Gastroesophageal sphincter (tissue), 4 donors: Measurements from ENCODE around the gene GPR180. TPM values are rescaled to one million over a fixed set of nuclear protein-coding genes. Genes with fewer than 3 reads are reported as not detected.

Source experiments
- ATAC-seq: fragments of 150-250 bp; one replicate; pipeline ENCODE4 v1.9.1; 2016; ENCODE audit warnings: mild to moderate bottlenecking, moderate library complexity
- H3K27ac ChIP-seq, 4 donors: fragments of 200-600 bp; sonication (generic) in 3 of 4; 1 replicate in 3 of 4; 2 replicates in 1 of 4; pipeline ENCODE4 v1.5.1; 2016 to 2019
- H3K27me3 ChIP-seq: fragments of 200-600 bp; sonication (generic); one replicate; pipeline ENCODE4 v1.5.1; 2019
- H3K36me3 ChIP-seq, 2 donors: fragments of 200-600 bp; sonication (generic); one replicate each; pipeline ENCODE4 v1.5.1; 2019; ENCODE audit warnings: control low read depth in 1 of 2
- H3K4me1 ChIP-seq, 3 donors: fragments of 200-600 bp; sonication (generic); 1 replicate in 2 of 3; 2 replicates in 1 of 3; pipeline ENCODE4 v1.5.1; 2016 to 2019; ENCODE audit warnings: control low read depth in 2 of 3
- H3K4me3 ChIP-seq, 2 donors: fragments of 200-600 bp; sonication (generic); one replicate each; pipeline ENCODE4 v1.5.1; 2019; ENCODE audit warnings: mild to moderate bottlenecking in 1 of 2, moderate library complexity in 1 of 2
- H3K9me3 ChIP-seq, 3 donors: fragments of 200-600 bp; sonication (generic); one replicate each; pipeline ENCODE4 v1.5.1; 2017 to 2019; ENCODE audit warnings: control low read depth in 2 of 3
- CTCF ChIP-seq, 4 experiments: fragments of 200-600 bp in 2 of 4; fragments of 450-650 bp in 2 of 4; sonication (generic) in 1 of 4; IDR thresholded peaks; one replicate each; pipeline ENCODE4 v1.5.1; 2017 to 2019; ENCODE audit warnings: antibody characterized with exemption in 4 of 4, mild to moderate bottlenecking in 2 of 4, moderate library complexity in 2 of 4
- EP300 ChIP-seq: sonication (generic); formaldehyde crosslinking; IDR thresholded peaks from one replicate; pipeline ENCODE4 v1.6.1; 2017; ENCODE audit warnings: antibody characterized with exemption, mild to moderate bottlenecking
- POLR2A ChIP-seq, 2 donors: fragments of 450-650 bp; IDR thresholded peaks; one replicate each; pipeline ENCODE4 v1.6.1; 2017; ENCODE audit warnings: antibody characterized with exemption in 2 of 2, mild to moderate bottlenecking in 2 of 2, moderate library complexity in 1 of 2
- POLR2AphosphoS5 ChIP-seq: sonication (generic); formaldehyde crosslinking; IDR thresholded peaks from one replicate; pipeline ENCODE4 v1.6.1; 2017; ENCODE audit warnings: antibody characterized with exemption
- WGBS, 2 donors: methylation state at CpG; one replicate each; pipeline ENCODE4 v1.1.5; 2018; ENCODE audit warnings: low coverage in 1 of 2; 5-methylcytosine and 5-hydroxymethylcytosine counted together
- total RNA-seq, 4 donors: library from RNA; depleted of rRNA; stranded (reverse); fragments of >200 nt; gene quantifications; one replicate each; pipeline ENCODE4 v1.1.0, GENCODE V29; 2016

Gene GPR180
- total RNA-seq, 4 donors from 2014 or later, result 3.4 to 6.4 (median 5.5) TPM

GRCh38 chr13:94599877-94600276 is 1.8 kb upstream of the GPR180 start:
- ATAC-seq, result no peak
- Histone ChIP-seq H3K9me3 (no peaks in the 10 kb centered on the region), H3K4me3 (no peak overlapping the region), H3K4me1 (peaks cover 5 to 33% (median 5%) of the 10 kb centered on the region in 3 donors), H3K27ac (no peak overlapping the region), H3K36me3 (no peaks in the 10 kb centered on the region), H3K27me3 (no peaks in the 10 kb centered on the region)
- TF ChIP-seq EP300 (no peak), CTCF (IDR thresholded peaks at IDR 0.05) (no peak)
- WGBS, 2 donors, result 80 to 100% methylated on average over 1 to 3 of the region's 3 CpGs

- peaks cover 0 to 22% (median 0%) of the 10 kb centered on the region in 3 donors for H3K4me1 ChIP-seq
- H3K9me3 ChIP-seq, result no peaks in the 10 kb centered on the region
- no peak for TF ChIP-seq CTCF (IDR thresholded peaks at IDR 0.05)
- WGBS, 2 donors, result 23 to 43% methylated on average over 1 of the region's 1 CpG
- H3K27ac ChIP-seq, result peak overlapping the region in 2 of 4 donors; percentile 85 to 88
- no peak for ATAC-seq
- peaks cover 0 to 18% of the 10 kb centered on the region in 2 donors for H3K36me3 ChIP-seq
- H3K27me3 ChIP-seq, result no peaks in the 10 kb centered on the region
- H3K4me3 ChIP-seq, result peak overlapping the region; percentile 83 to 93
Observed at GRCh38 chr13:94602467-94602866, 810 bp downstream of the GPR180 start.

- WGBS, 2 donors, result 86 to 87% methylated on average over 4 of the region's 4 CpGs
- Histone ChIP-seq H3K9me3 (no peaks in the 10 kb centered on the region), H3K4me3 (no peak overlapping the region), H3K27ac (no peak overlapping the region), H3K27me3 (no peaks in the 10 kb centered on the region), H3K4me1 (peaks cover 0 to 16% (median 0%) of the 10 kb centered on the region in 3 donors), H3K36me3 (peaks cover 0 to 37% of the 10 kb centered on the region in 2 donors)
- TF ChIP-seq CTCF (IDR thresholded peaks at IDR 0.05) (no peak), EP300 (no peak), POLR2A (IDR thresholded peaks at IDR 0.05) (no peak), POLR2AphosphoS5 (no peak)
- no peak for ATAC-seq
Observed at GRCh38 chr13:94607056-94607455, 5.4 kb downstream of the GPR180 start.

- WGBS, 2 donors, result 76 to 84% methylated on average over 2 to 3 of the region's 3 CpGs
- H3K4me1 ChIP-seq, result peaks cover 0 to 8% (median 0%) of the 10 kb centered on the region in 3 donors
- H3K4me3 ChIP-seq, result no peak overlapping the region
- H3K27me3 ChIP-seq, result no peaks in the 10 kb centered on the region
- H3K27ac ChIP-seq, result no peak overlapping the region
- peaks cover 0 to 41% of the 10 kb centered on the region in 2 donors for H3K36me3 ChIP-seq
- TF ChIP-seq POLR2AphosphoS5 (no peak), EP300 (no peak), POLR2A (IDR thresholded peaks at IDR 0.05) (no peak), CTCF (IDR thresholded peaks at IDR 0.05) (no peak)
- H3K9me3 ChIP-seq, result no peaks in the 10 kb centered on the region
- no peak for ATAC-seq
Observed at GRCh38 chr13:94607939-94608338, 6.3 kb downstream of the GPR180 start.

GRCh38 chr13:94608586-94608985 is 6.9 kb downstream of the GPR180 start:
- H3K36me3 ChIP-seq, result peaks cover 0 to 48% of the 10 kb centered on the region in 2 donors
- 50 to 58% methylated on average over 1 of the region's 1 CpG for WGBS, 2 donors
- H3K9me3 ChIP-seq, result no peaks in the 10 kb centered on the region
- no peak overlapping the region for H3K27ac ChIP-seq
- TF ChIP-seq CTCF (IDR thresholded peaks at IDR 0.05) (no peak), POLR2AphosphoS5 (no peak), POLR2A (IDR thresholded peaks at IDR 0.05) (no peak), EP300 (no peak)
- peaks cover 0 to 2% (median 0%) of the 10 kb centered on the region in 3 donors for H3K4me1 ChIP-seq
- H3K4me3 ChIP-seq, result no peak overlapping the region
- no peaks in the 10 kb centered on the region for H3K27me3 ChIP-seq
- no peak for ATAC-seq
